ENCODE results near the gene SLC22A23. TPM values are rescaled to one million over a fixed set of nuclear protein-coding genes. Genes with fewer than 3 reads are reported as not detected.
A peak's percentile ranks its signal among the peaks of the same experiment; 100 is the strongest.

The SLC22A23 gene
- total RNA-seq (2021) (33.6 to 38.2 TPM (median 33.8 TPM) in 3 replicates), Bru-seq, nascent RNA (percentile 80 among the genes with signal in this experiment)
- long read RNA-seq, experiment 1, full-length matches to known transcripts: 70 of 141 reads
- long read RNA-seq, experiment 1, partial matches to known transcripts: 12 of 141 reads
- long read RNA-seq, experiment 1, other reads (novel, unspliced or antisense): 59 of 141 reads
- long read RNA-seq, experiment 2, full-length matches to known transcripts: 6 of 38 reads
- long read RNA-seq, experiment 2, partial matches to known transcripts: 6 of 38 reads
- long read RNA-seq, experiment 2, other reads (novel, unspliced or antisense): 26 of 38 reads
- long read RNA-seq, experiment 3: 0 reads

GRCh38 chr6:3456898-3457709, at the start of gene SLC22A23:
TSS of gene SLC22A23 (minus strand) at chr6:3457050. CDS start at chr6:3456559, 491 bp downstream.
- POLR2A ChIA-PET: interaction anchor here (1.1 kb wide), 1 partner anchor 42 kb away, joined by 3 read pairs; no protein-coding TSS in a partner anchor

More at GRCh38 chr6:3456898-3457709, at the start of gene SLC22A23:
- CTCF ChIA-PET: interaction anchor here (0.5 to 1.2 kb wide), 31 partner anchors 8 to 616 kb away, joined by 3 to 15 read pairs (median 3); partner anchors contain the start of gene SERPINB1
- H3K27ac Mint-ChIP-seq: peak within 1 kb of the TSS; percentile 41; the same call in 1 of the 2 replicates
- ATAC-seq (peak; percentile 60), DNase-seq (ENCODE audit: low spot score) (peak; percentile 82)
- H3K9me3 Mint-ChIP-seq: peaks cover 3% of the 10 kb centered on the region; the same call in 1 of the 2 replicates
- TF ChIP-seq HMGXB4 (CRISPR knock-in tag; IDR thresholded peaks at IDR 0.05) (peak; percentile 74; the same call in 1 of the 2 replicates), SOX15 (CRISPR knock-in tag; IDR thresholded peaks at IDR 0.05) (no peak), ZBTB43 (CRISPR knock-in tag; IDR thresholded peaks at IDR 0.05) (no peak), STAT6 (CRISPR knock-in tag; conservative IDR thresholded peaks at IDR 0.05; ENCODE audit: low read depth) (no peak), MAX (CRISPR knock-in tag; IDR thresholded peaks at IDR 0.05) (no peak), ZNF263 (CRISPR knock-in tag; IDR thresholded peaks at IDR 0.05; ENCODE audit: low read depth) (peak; percentile 94), ZNF232 (CRISPR knock-in tag; IDR thresholded peaks at IDR 0.05) (peak; percentile 43; the same call in 1 of the 2 replicates), FOXP4 (CRISPR knock-in tag; IDR thresholded peaks at IDR 0.05) (no peak), FOXP1 (CRISPR knock-in tag; IDR thresholded peaks at IDR 0.05; ENCODE audit: borderline replicate concordance) (0 out of 2 replicates have a peak, but pooled peaks have one; percentile 28), NR3C1 (CRISPR knock-in tag; conservative IDR thresholded peaks at IDR 0.05; ENCODE audit: low read depth) (no peak), ATF2 (CRISPR knock-in tag; IDR thresholded peaks at IDR 0.05; ENCODE audit: borderline replicate concordance, low read depth) (no peak), NR2C2 (CRISPR knock-in tag; IDR thresholded peaks at IDR 0.05) (no peak), CTCF (IDR thresholded peaks at IDR 0.05) (peak; percentile 91), SP1 (CRISPR knock-in tag; conservative IDR thresholded peaks at IDR 0.05) (peak; percentile 72), ZNF423 (CRISPR knock-in tag; IDR thresholded peaks at IDR 0.05) (peak; percentile 44; the same call in 1 of the 2 replicates), MYBL2 (CRISPR knock-in tag; IDR thresholded peaks at IDR 0.05) (no peak; the same call in 1 of the 2 replicates), AFF4 (CRISPR knock-in tag; IDR thresholded peaks at IDR 0.05; ENCODE audit: borderline replicate concordance) (no peak), ETV6 (CRISPR knock-in tag; IDR thresholded peaks at IDR 0.05) (peak; percentile 57; the same call in 1 of the 2 replicates)
- H3K4me3 Mint-ChIP-seq: peak within 1 kb of the TSS; percentile 80
- peaks cover 3% of the 10 kb centered on the region; the same call in 1 of the 2 replicates for H3K36me3 Mint-ChIP-seq
- H3K27me3 Mint-ChIP-seq (ENCODE audit: low read depth): peaks cover 5% of the 10 kb centered on the region; the same call in 1 of the 2 replicates
- H3K4me1 Mint-ChIP-seq: peaks cover 34% of the 10 kb centered on the region
